ENCODE data around the gene LRP8.

DNA sequence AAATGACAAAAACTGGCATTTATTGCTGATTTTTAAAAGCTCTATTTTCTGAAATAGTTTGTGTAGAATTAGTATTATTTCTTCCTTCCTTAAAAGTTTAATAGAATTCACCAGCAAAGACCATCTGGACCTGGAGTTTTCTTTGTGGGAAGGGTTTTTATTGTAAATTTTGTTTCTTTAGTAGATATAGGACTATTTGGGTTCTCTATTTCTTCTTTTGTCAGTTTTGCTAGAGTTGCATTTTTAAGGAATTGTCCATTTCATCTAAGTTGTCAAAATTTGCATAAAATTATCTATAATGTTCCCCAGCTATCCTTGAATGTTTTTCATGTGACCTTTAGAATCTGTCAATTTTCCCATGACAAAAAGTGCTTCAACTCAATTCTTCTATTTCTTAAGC, 28.8 kb upstream of the LRP8 start:
- TF ChIP-seq, protein P1, sequence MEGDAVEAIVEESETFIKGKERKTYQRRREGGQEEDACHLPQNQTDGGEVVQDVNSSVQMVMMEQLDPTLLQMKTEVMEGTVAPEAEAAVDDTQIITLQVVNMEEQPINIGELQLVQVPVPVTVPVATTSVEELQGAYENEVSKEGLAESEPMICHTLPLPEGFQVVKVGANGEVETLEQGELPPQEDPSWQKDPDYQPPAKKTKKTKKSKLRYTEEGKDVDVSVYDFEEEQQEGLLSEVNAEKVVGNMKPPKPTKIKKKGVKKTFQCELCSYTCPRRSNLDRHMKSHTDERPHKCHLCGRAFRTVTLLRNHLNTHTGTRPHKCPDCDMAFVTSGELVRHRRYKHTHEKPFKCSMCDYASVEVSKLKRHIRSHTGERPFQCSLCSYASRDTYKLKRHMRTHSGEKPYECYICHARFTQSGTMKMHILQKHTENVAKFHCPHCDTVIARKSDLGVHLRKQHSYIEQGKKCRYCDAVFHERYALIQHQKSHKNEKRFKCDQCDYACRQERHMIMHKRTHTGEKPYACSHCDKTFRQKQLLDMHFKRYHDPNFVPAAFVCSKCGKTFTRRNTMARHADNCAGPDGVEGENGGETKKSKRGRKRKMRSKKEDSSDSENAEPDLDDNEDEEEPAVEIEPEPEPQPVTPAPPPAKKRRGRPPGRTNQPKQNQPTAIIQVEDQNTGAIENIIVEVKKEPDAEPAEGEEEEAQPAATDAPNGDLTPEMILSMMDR (IDR thresholded peaks at IDR 0.05): no peak
- TF ChIP-seq EZH2phosphoT487 (IDR thresholded peaks at IDR 0.05): no peak
